Astrocyte (in vitro differentiated cells and primary cell): ENCODE data around the gene MYBBP1A. TPM values are rescaled to one million over a fixed set of nuclear protein-coding genes. Genes with fewer than 3 reads are reported as not detected.

ENCODE experiments used
- DNase-seq: peaks from one replicate; pipeline ENCODE4 v3.0.0-alpha.2; 2010; ENCODE audit warnings: low read depth
- FAIRE-seq: peaks from 2 replicates; lab custom pipeline; 2011; peaks lifted over from hg19 to GRCh38; lab: Jason Lieb, UNC
- H2AFZ ChIP-seq: 2 replicates; pipeline ENCODE4 v1.6.0; 2012; ENCODE audit warnings: low read depth, low read length, inconsistent platforms
- H3K27ac ChIP-seq: 2 replicates; pipeline ENCODE4 v1.5.1; 2011; ENCODE audit warnings: low read depth, low read length, inconsistent platforms
- H3K27me3 ChIP-seq: 2 replicates; pipeline ENCODE4 v1.6.0; 2011; ENCODE audit warnings: low read length, inconsistent platforms; ENCODE audit not compliant: insufficient read depth
- H3K36me3 ChIP-seq: 2 replicates; pipeline ENCODE4 v1.5.1; 2011; ENCODE audit warnings: low read length, inconsistent platforms; ENCODE audit not compliant: insufficient read depth
- H3K4me1 ChIP-seq: 2 replicates; pipeline ENCODE4 v1.5.1; 2011; ENCODE audit warnings: low read length, inconsistent platforms; ENCODE audit not compliant: insufficient read depth
- H3K4me2 ChIP-seq: 2 replicates; pipeline ENCODE4 v1.6.0; 2012; ENCODE audit warnings: low read length, inconsistent platforms
- H3K4me3 ChIP-seq: 2 replicates; pipeline ENCODE4 v1.5.1; 2011; ENCODE audit warnings: low read depth, mild to moderate bottlenecking, low read length, inconsistent platforms; ENCODE audit not compliant: insufficient read depth
- H3K79me2 ChIP-seq: 2 replicates; pipeline ENCODE4 v1.6.0; 2012; ENCODE audit warnings: mild to moderate bottlenecking, low read length, inconsistent platforms; ENCODE audit not compliant: insufficient read depth
- H3K9ac ChIP-seq: 2 replicates; pipeline ENCODE4 v1.6.0; 2012; ENCODE audit warnings: mild to moderate bottlenecking, low read length, inconsistent platforms
- H3K9me3 ChIP-seq: 2 replicates; pipeline ENCODE4 v1.5.1; 2012; ENCODE audit warnings: low read depth, mild to moderate bottlenecking, low read length, inconsistent platforms; ENCODE audit not compliant: insufficient read depth
- H4K20me1 ChIP-seq: 2 replicates; pipeline ENCODE4 v1.6.0; 2012; ENCODE audit warnings: low read length, inconsistent platforms; ENCODE audit not compliant: insufficient read depth
- H3K27ac Mint-ChIP-seq: one replicate; pipeline ENCODE4 v1.8.0; 2021; ENCODE audit warnings: mild to moderate bottlenecking, mixed read lengths; ENCODE audit not compliant: unreplicated experiment
- H3K27me3 Mint-ChIP-seq: one replicate; pipeline ENCODE4 v1.8.0; 2021; ENCODE audit warnings: low read depth, mixed read lengths; ENCODE audit not compliant: unreplicated experiment
- H3K36me3 Mint-ChIP-seq: one replicate; pipeline ENCODE4 v1.8.0; 2021; ENCODE audit warnings: low read depth, mixed read lengths; ENCODE audit not compliant: unreplicated experiment
- H3K4me1 Mint-ChIP-seq: one replicate; pipeline ENCODE4 v1.8.0; 2021; ENCODE audit warnings: low read depth, mixed read lengths; ENCODE audit not compliant: unreplicated experiment
- H3K4me3 Mint-ChIP-seq: one replicate; pipeline ENCODE4 v1.8.0; 2021; ENCODE audit warnings: mild to moderate bottlenecking, moderate library complexity, mixed read lengths; ENCODE audit not compliant: unreplicated experiment
- H3K9me3 Mint-ChIP-seq: one replicate; pipeline ENCODE4 v1.8.0; 2021; ENCODE audit warnings: mild to moderate bottlenecking, mixed read lengths; ENCODE audit not compliant: unreplicated experiment
- CTCF ChIP-seq: IDR thresholded peaks from 2 replicates; pipeline ENCODE4 v1.5.1; 2011; ENCODE audit warnings: low read depth, mild to moderate bottlenecking, inconsistent platforms, low read length, moderate library complexity; ENCODE audit not compliant: insufficient read depth
- EZH2 ChIP-seq: IDR thresholded peaks from 2 replicates; pipeline ENCODE4 v1.6.1; 2012; ENCODE audit warnings: mild to moderate bottlenecking, low read length, inconsistent platforms; ENCODE audit not compliant: insufficient read depth
- total RNA-seq: library from RNA; stranded (reverse); gene quantifications from 2 replicates; pipeline ENCODE4 v1.2.1, GENCODE V29; 2021

The MYBBP1A gene
- total RNA-seq, 1 donor from 2014 or later: 71.1 TPM

- H3K9me3 ChIP-seq: no peaks in the 10 kb centered on the region
- H3K4me3 ChIP-seq: no peak overlapping the region
- H3K9ac ChIP-seq: no peak overlapping the region
- no peak overlapping the region for H3K27ac Mint-ChIP-seq
- peaks cover 44% of the 10 kb centered on the region for H3K27me3 Mint-ChIP-seq
- H3K4me1 Mint-ChIP-seq: peaks cover 1% of the 10 kb centered on the region
- H3K36me3 ChIP-seq: no peaks in the 10 kb centered on the region
- no peaks in the 10 kb centered on the region for H4K20me1 ChIP-seq
- H3K4me2 ChIP-seq: no peak overlapping the region
- H3K27me3 ChIP-seq: peaks cover 22% of the 10 kb centered on the region
- DNase-seq (peak; percentile 66), FAIRE-seq (peak; percentile 71)
- H3K36me3 Mint-ChIP-seq: no peaks in the 10 kb centered on the region
- peak overlapping the region; percentile 56 for H2AFZ ChIP-seq
- peak overlapping the region; percentile 45 for H3K4me3 Mint-ChIP-seq
- H3K4me1 ChIP-seq: no peaks in the 10 kb centered on the region
- TF ChIP-seq EZH2: no peak
- peak; percentile 87 for TF ChIP-seq CTCF
- H3K9me3 Mint-ChIP-seq: no peaks in the 10 kb centered on the region
- H3K79me2 ChIP-seq: no peaks in the 10 kb centered on the region
- no peak overlapping the region for H3K27ac ChIP-seq
Measured at GRCh38 chr17:4565209-4566141, 10.3 kb upstream of the MYBBP1A start.

DNA sequence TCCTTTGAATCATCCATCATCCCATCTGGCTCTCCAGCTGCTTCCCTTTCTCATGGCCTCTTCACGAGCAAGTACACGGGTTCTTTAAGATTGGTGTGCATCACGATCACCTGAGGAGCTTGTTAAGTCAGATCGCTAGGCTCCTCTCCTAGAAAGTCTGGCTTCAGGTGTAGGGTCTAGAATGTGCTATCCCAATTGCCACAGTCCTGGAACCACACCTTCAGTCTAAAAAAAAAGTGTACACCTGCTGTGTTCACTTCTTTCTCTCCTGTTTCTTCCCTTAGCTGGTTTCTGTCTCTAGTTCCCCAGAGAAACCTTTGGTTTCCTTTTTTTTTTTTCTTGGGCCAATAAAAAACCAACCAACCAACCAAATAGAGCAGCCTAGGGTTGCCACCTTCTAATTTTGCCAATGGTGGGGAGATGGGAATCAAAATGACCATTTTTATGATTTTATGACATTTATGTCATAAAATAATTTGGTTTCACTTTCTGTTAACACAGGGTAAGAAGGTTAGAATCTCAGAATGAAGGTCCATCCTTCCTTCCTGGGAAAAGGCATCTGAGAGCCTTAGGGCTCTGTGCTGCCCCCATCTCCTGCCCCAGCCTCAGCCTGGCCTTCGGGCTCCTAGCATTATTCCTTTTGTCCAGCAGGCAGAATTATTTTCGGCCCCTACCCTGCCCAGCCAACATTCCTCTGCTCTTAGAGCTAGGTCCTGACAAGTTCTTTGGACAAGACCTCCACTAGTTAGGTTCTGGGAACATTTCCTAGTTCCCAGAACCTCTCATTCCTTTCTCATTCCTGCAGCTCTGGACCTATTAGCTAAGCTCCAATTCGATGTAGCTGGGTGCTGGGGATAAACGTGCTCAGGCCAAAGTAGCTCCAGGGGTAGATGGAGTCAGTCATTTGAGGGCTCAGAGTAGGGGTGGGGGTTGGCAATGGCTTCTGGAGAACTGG is 7.1 kb upstream of the MYBBP1A start:
- H3K4me1 Mint-ChIP-seq: peaks cover 1% of the 10 kb centered on the region
- H3K4me3 ChIP-seq: no peak overlapping the region
- no peaks in the 10 kb centered on the region for H3K9me3 ChIP-seq
- TF ChIP-seq CTCF: no peak
- TF ChIP-seq EZH2: no peak
- H3K4me2 ChIP-seq: no peak overlapping the region
- H3K27me3 ChIP-seq: peaks cover 19% of the 10 kb centered on the region
- no peaks in the 10 kb centered on the region for H4K20me1 ChIP-seq
- H3K36me3 Mint-ChIP-seq: no peaks in the 10 kb centered on the region
- no peaks in the 10 kb centered on the region for H3K79me2 ChIP-seq
- no peaks in the 10 kb centered on the region for H3K9me3 Mint-ChIP-seq
- no peak overlapping the region for H3K4me3 Mint-ChIP-seq
- no peak overlapping the region for H3K27ac Mint-ChIP-seq
- no peak for FAIRE-seq
- H3K4me1 ChIP-seq: no peaks in the 10 kb centered on the region
- no peak for DNase-seq
- H3K27ac ChIP-seq: no peak overlapping the region
- peaks cover 38% of the 10 kb centered on the region for H3K27me3 Mint-ChIP-seq
- no peaks in the 10 kb centered on the region for H3K36me3 ChIP-seq
- H3K9ac ChIP-seq: no peak overlapping the region
- H2AFZ ChIP-seq: no peak overlapping the region
